HG03354 (cell line): Measurements from ENCODE around the gene MYOCOS.
A peak's percentile ranks its signal among the peaks of the same experiment; 100 is the strongest.
"Not testable (repeated sequence)": the region's sequence is repeated elsewhere in the genome, so short reads cannot be mapped to it uniquely, and the experiment has no call there.

ENCODE experiments used
- ATAC-seq: cut with Tn5 transposase; IDR thresholded peaks from one replicate; pipeline ENCODE4 v1.9.1; 2021; ENCODE audit warnings: mild to moderate bottlenecking; ENCODE audit not compliant: unreplicated experiment, poor library complexity, severe bottlenecking

Gene MYOCOS

GRCh38 chr1:171654942-171655745 is 33.1 kb downstream of the MYOCOS start:
- ATAC-seq: peak; percentile 80

GRCh38 chr1:171655746-171656116 is 33.7 kb downstream of the MYOCOS start:
- peak; percentile 16 for ATAC-seq

GRCh38 chr1:171656206-171656605 is 34.2 kb downstream of the MYOCOS start:
- not testable (repeated sequence) for ATAC-seq

- ATAC-seq: no peak
Measured at GRCh38 chr1:171661076-171661650, 39.1 kb downstream of the MYOCOS start.

GRCh38 chr1:171663036-171663853 is 41.2 kb downstream of the MYOCOS start:
- ATAC-seq: no peak

GRCh38 chr1:171663854-171664575 is 42.0 kb downstream of the MYOCOS start:
- no peak for ATAC-seq

- ATAC-seq: no peak
Measured at GRCh38 chr1:171664976-171665375, 42.9 kb downstream of the MYOCOS start.

GRCh38 chr1:171666114-171666769 is 44.2 kb downstream of the MYOCOS start:
- ATAC-seq: no peak

GRCh38 chr1:171668372-171668771 is 46.3 kb downstream of the MYOCOS start:
- no peak for ATAC-seq

- no peak for ATAC-seq
Measured at GRCh38 chr1:171670739-171671138, 48.7 kb downstream of the MYOCOS start.

- ATAC-seq: no peak
Measured at GRCh38 chr1:171674431-171675405, 52.7 kb downstream of the MYOCOS start.
